ENCODE data around the gene LRP1B. TPM values are rescaled to one million over a fixed set of nuclear protein-coding genes. Genes with fewer than 3 reads are reported as not detected.

Gene LRP1B
- polyA plus RNA-seq, 3 donors, result 0.25 to 3.1 (median 2.2) TPM

- no peak overlapping the region for H3K27ac ChIP-seq (ENCODE audit: low read depth, low read length)
- 70 to 76% (median 74%) methylated on average over 11 of the region's 11 CpGs for WGBS, 3 donors
Measured at GRCh38 chr2:142010477-142011270, 120.1 kb downstream of the LRP1B start.

GRCh38 chr2:142008135-142008744 is 122.6 kb downstream of the LRP1B start:
- no peak overlapping the region for H3K27ac ChIP-seq (ENCODE audit: low read depth, low read length)
- 71 to 74% (median 72%) methylated on average over 4 of the region's 4 CpGs for WGBS, 3 donors

- no peak overlapping the region for H3K27ac ChIP-seq (ENCODE audit: low read depth, low read length)
- 85 to 91% (median 90%) methylated on average over 4 of the region's 4 CpGs for WGBS, 3 donors
Measured at GRCh38 chr2:141994066-141994465, 136.8 kb downstream of the LRP1B start.

- H3K27ac ChIP-seq (ENCODE audit: low read depth, low read length), result no peak overlapping the region
- 83 to 84% (median 83%) methylated on average over 1 of the region's 1 CpG for WGBS, 3 donors
Measured at GRCh38 chr2:141992695-141993094, 138.1 kb downstream of the LRP1B start.

- no peak overlapping the region for H3K27ac ChIP-seq (ENCODE audit: low read depth, low read length)
- whole genome bisulfite sequencing, 3 donors, result 28 to 58% (median 48%) methylated on average over 2 of the region's 2 CpGs
Measured at GRCh38 chr2:141968433-141968832, 162.4 kb downstream of the LRP1B start.

- 35 to 79% (median 60%) methylated on average over 2 of the region's 2 CpGs for WGBS, 3 donors
Measured at GRCh38 chr2:141967980-141968379, 162.8 kb downstream of the LRP1B start.

GRCh38 chr2:141967503-141967902 is 163.3 kb downstream of the LRP1B start:
- 28 to 66% (median 60%) methylated on average over 1 of the region's 1 CpG for WGBS, 3 donors
- H3K27ac ChIP-seq (ENCODE audit: low read depth, low read length), result no peak overlapping the region

More at GRCh38 chr2:141967980-141968379, 162.8 kb downstream of the LRP1B start:
- H3K27ac ChIP-seq (ENCODE audit: low read depth, low read length), result no peak overlapping the region

- H3K27ac ChIP-seq (ENCODE audit: low read depth, low read length), result no peak overlapping the region
- WGBS, 3 donors, result 19 to 33% (median 33%) methylated on average over 1 of the region's 1 CpG
Measured at GRCh38 chr2:141959941-141960340, 170.9 kb downstream of the LRP1B start.

- H3K27ac ChIP-seq (ENCODE audit: low read depth, low read length), result no peak overlapping the region
Measured at GRCh38 chr2:141959016-141959415, 171.8 kb downstream of the LRP1B start.

- H3K27ac ChIP-seq (ENCODE audit: low read depth, low read length), result no peak overlapping the region
- 48 to 78% (median 78%) methylated on average over 1 of the region's 1 CpG for WGBS, 3 donors
Measured at GRCh38 chr2:141957827-141958450, 172.9 kb downstream of the LRP1B start.

- WGBS, 3 donors, result 17 to 48% (median 47%) methylated on average over 5 of the region's 5 CpGs
Measured at GRCh38 chr2:141957321-141957720, 173.5 kb downstream of the LRP1B start.

GRCh38 chr2:141947396-141948114 is 183.3 kb downstream of the LRP1B start:
- WGBS, 3 donors, result 78 to 85% (median 82%) methylated on average over 6 of the region's 6 CpGs

More at GRCh38 chr2:141957321-141957720, 173.5 kb downstream of the LRP1B start:
- no peak overlapping the region for H3K27ac ChIP-seq (ENCODE audit: low read depth, low read length)

GRCh38 chr2:141946016-141946415 is 184.8 kb downstream of the LRP1B start:
- 66 to 73% (median 66%) methylated on average over 3 of the region's 3 CpGs for WGBS, 3 donors
- H3K27ac ChIP-seq (ENCODE audit: low read depth, low read length), result no peak overlapping the region

More at GRCh38 chr2:141947396-141948114, 183.3 kb downstream of the LRP1B start:
- H3K27ac ChIP-seq (ENCODE audit: low read depth, low read length), result no peak overlapping the region

GRCh38 chr2:141943918-141944317 is 186.9 kb downstream of the LRP1B start:
- no peak overlapping the region for H3K27ac ChIP-seq (ENCODE audit: low read depth, low read length)
- 66 to 71% (median 69%) methylated on average over 7 of the region's 7 CpGs for whole genome bisulfite sequencing, 3 donors

GRCh38 chr2:141942006-141942789 is 188.6 kb downstream of the LRP1B start:
- 68 to 87% (median 73%) methylated on average over 5 of the region's 5 CpGs for WGBS, 3 donors
- H3K27ac ChIP-seq (ENCODE audit: low read depth, low read length), result no peak overlapping the region

- H3K27ac ChIP-seq (ENCODE audit: low read depth, low read length), result no peak overlapping the region
- 41 to 83% (median 59%) methylated on average over 1 of the region's 1 CpG for WGBS, 3 donors
Measured at GRCh38 chr2:141941210-141941714, 189.6 kb downstream of the LRP1B start.

- 39 to 68% (median 57%) methylated on average over 1 of the region's 1 CpG for WGBS, 3 donors
- no peak overlapping the region for H3K27ac ChIP-seq (ENCODE audit: low read depth, low read length)
Measured at GRCh38 chr2:141940709-141941108, 190.1 kb downstream of the LRP1B start.

- no peak overlapping the region for H3K27ac ChIP-seq (ENCODE audit: low read depth, low read length)
Measured at GRCh38 chr2:141933226-141933625, 197.6 kb downstream of the LRP1B start.

More at GRCh38 chr2:141933226-141933625, 197.6 kb downstream of the LRP1B start:
- WGBS, 3 donors, result 61 to 67% (median 67%) methylated on average over 1 of the region's 1 CpG
